ENCODE measurements around the gene HNRNPA2B1. TPM values are rescaled to one million over a fixed set of nuclear protein-coding genes. Genes with fewer than 3 reads are reported as not detected.
A peak's percentile ranks its signal among the peaks of the same experiment; 100 is the strongest.
"Not testable (repeated sequence)": the region's sequence is repeated elsewhere in the genome, so short reads cannot be mapped to it uniquely, and the experiment has no call there.

The HNRNPA2B1 gene
- total RNA-seq, 1 experiment from 2014 or later, result 272 TPM

DNA sequence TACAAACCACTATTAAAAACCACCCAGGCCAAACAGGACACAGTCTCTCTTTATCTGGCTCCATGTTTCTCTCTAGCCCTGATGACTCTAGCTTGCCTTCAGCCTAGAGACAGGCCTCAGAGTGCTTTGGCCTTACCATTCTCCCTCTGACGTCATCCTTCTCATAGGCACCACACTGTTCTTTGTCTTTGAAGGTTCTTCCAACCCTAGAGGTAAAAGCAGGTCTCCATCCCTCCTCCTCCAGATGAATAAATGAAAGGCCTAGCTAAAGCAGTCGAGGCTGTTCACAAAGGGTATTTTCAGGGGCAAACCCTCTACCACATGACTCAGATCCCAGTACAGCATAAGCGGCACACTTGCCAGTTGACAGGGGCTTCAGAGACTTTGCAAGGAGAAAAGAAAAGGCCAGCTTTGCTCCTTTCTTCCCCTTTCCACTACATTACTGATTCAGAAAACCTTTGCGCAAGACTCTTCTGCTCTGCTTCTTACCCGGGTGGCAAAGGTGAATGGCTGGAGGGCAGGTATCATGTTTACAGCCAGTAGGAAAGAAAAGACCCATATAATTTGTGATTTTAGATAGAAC is 33.8 kb downstream of the HNRNPA2B1 start:
- peak; percentile 35 for DNase-seq (ENCODE audit: low spot score)

GRCh38 chr7:26165950-26166683 is 34.4 kb downstream of the HNRNPA2B1 start:
- peak; percentile 39 for DNase-seq (ENCODE audit: low spot score)

GRCh38 chr7:26163804-26164203 is 36.7 kb downstream of the HNRNPA2B1 start:
- DNase-seq (ENCODE audit: low spot score), result not testable (repeated sequence)

DNA sequence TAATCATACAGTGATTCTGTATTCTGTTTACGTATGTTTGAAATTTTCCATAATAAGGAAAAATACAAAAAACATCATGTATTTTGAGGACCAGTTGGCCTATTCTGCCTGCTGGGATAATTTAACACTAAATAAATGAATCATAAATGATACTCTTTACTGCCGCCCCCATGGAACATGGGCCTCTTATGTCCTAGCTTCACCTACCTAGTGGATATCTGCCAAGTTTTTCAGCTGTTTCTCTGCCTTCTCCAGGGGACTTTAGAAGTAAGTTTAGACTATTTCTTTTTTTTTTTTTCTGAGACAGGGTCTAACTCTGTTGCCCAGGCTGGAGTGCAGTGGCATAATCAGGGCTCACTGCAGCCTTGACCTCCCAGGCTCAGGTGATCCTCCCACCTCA is 38.1 kb downstream of the HNRNPA2B1 start:
- DNase-seq (ENCODE audit: low spot score), result no peak

- no peak for DNase-seq (ENCODE audit: low spot score)
Measured at GRCh38 chr7:26160896-26161295, 39.6 kb downstream of the HNRNPA2B1 start.

GRCh38 chr7:26159243-26159642 is 41.3 kb downstream of the HNRNPA2B1 start:
- peak; percentile 70 for DNase-seq (ENCODE audit: low spot score)

DNA sequence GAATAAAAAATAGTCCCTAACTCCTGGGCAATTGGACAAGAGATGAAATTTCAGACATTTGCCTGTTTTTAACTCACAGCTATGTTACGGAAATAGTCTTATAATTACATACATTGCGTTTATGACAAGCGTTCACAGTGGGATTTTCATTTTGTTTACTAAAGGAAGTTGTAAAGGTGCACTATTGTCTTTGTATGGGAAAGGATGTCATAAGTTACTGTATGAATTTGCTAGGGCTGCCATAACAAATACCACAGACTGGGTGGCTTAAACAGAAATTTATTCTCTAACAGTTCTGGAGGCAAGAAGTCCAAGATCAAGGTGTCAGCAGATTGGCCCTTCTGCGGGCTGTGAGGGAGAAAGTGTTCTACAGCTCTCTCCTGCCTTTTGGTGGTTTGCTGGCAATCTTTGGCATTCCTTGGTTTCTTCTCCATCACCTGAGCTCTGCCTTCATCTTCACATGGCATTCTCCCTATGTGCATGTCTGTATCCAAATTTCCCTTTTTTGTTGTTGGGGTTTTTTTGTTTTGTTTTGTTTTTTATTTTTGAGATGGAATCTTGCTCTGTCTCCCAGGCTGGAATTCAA is 42.9 kb downstream of the HNRNPA2B1 start:
- peak; percentile 63 for DNase-seq (ENCODE audit: low spot score)

DNA sequence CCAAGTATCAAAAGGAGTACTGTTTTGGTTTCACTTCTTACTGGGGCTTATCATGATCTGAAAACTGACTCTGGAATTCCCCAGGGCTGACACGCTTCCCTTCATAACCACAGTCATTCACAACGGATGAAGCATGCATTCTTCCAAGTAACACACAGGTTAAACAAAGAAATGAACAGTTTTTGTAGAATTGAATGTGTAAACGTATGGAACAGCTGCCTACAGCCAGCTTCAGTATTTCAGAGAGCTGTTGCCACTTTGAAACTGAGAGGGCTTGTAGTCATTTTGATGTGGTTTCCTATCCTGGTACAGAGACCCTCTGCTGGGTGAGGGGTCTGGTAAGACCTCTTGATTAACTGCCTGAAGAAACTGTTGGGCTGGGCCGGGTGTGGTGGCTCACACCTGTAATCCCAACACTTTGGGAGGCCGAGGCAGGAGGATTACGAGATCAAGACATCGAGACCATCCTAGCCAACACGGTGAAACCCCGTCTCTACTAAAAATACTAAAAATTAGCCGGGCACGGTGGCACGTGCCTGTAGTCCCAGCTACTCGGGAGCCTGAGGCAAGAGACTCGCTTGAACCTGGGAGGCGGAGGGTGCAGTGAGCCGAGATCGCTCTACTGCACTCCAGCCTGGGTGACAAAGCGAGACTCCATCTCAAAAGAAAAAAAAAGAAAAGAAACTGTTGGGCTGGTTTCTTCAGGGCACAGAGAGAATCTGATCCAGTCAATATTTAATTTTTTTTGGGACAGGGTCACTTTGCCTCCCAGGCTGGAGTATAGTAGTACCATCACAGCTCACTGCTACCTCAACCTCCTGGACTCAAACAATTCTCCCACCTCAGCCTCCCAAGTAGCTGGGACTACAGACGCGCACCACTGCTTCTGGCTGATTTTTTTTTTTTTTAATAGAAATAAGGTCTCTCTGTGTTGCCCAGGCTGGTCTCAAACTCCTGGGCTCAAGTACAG is 43.8 kb downstream of the HNRNPA2B1 start:
- peak; percentile 86 for DNase-seq (ENCODE audit: low spot score)

DNA sequence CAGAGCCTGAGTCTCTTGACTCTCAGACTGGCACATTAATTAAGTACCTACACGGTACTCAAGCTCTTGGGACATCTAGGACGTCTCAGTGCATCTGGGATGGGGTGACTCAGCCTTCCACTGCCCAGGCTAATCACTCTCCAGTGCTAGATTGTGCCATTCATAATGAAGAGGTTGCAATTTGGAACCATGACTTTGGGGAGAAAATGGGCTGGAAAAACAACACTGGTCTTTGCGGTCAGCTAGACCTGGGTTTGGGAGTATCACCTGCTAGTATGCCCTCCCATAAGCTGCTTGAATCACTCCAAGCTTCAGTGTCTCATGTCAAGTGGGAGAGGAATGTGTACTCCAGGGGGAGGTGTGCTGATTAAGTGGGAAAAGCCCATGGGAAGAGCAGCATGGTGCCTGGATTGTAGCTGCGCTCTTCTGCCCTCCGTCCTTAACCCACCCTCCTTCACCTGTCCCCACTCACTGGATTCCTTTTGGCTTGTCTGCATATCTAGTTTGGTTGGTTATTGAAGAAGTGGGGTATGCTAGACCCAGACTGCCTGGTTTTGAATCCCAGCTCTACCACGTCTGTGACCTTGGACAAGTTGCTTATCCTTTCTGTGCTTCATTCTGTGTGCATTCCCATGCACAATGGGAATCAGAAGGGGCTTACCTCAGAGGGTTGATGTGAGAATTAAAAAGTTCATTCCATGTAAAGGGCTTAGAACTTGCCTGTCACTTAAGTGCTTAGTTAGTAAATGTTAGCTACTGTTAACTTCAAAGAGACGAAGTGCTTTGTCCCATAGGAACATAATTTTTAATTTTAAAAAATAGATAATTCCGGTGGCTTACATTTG is 44.8 kb downstream of the HNRNPA2B1 start:
- peak; percentile 71 for DNase-seq (ENCODE audit: low spot score)

DNA sequence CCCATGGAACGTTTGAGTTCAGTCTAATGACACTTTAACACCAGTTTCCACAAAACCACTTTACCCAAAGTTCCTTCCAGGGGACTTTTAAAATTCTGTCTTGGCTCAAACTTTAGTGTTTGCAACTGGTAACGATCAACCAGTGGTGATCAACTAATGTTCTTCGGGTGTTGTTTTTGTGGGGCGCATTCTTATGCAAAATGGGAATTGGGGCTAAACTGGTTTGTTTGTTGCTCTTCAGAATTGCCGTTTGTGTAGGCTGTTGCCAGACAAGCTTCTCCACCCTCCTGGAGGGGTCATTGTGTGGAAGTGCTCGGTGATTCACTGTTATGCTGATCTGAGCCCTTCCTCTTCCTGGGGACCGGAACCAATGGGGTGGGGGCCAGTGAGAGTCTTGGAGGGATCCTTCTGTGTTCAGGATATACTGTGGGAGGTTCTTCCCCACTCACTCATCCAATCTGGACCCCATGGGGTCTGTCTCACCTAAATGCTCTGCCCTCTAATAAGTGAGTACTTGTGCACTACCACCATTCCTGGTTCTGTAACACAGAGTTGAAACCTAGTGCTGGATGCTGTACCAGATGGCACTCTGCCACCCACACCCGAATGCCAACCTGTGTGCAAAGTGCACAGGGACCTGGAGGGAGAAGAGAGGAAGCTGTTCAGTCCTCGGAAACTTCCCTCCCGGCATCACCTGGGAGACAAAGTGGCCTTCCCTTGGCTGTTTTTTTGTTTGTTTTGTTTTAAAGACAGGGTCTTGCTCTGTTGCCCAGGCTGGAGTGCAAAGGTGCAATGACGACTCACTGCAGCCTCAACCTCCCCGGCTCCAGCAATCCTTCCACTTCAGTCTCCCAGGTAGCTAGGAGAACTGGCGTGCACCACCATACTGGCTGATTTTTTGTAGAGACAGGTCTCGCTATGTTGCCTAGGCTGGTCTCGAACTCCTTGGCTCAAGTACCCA is 46.4 kb downstream of the HNRNPA2B1 start:
- DNase-seq (ENCODE audit: low spot score), result peak; percentile 86

DNA sequence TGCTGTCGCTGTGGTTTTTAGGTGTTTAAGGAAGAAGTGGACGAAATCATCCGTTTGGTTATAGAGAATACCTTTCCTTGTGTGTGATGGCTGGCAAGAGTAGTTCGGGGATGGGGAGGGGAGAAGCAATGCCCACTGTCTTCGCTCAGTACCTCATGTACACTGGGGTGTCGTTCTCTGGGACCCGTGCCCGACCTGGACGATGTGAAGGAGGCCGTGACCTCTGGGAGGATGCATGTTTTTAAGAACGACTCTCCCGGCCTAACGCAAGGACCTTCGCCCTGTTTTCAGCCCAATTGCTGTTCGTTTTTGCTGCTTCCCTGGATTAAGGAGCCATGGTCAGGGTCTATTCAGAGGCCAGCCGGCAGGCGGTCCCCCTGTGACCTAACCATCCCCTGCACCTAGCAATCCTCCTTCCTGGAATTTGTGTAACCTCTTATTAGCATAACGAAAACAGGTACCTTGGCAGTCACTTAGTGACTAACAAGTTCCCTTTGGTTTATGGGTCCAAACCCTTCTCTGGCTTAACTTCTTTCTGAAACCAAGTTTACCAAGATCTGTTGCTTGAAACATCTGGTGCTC is 47.2 kb downstream of the HNRNPA2B1 start:
- peak; percentile 77 for DNase-seq (ENCODE audit: low spot score)

- peak; percentile 49 for DNase-seq (ENCODE audit: low spot score)
Measured at GRCh38 chr7:26152782-26153240, 47.7 kb downstream of the HNRNPA2B1 start.

DNA sequence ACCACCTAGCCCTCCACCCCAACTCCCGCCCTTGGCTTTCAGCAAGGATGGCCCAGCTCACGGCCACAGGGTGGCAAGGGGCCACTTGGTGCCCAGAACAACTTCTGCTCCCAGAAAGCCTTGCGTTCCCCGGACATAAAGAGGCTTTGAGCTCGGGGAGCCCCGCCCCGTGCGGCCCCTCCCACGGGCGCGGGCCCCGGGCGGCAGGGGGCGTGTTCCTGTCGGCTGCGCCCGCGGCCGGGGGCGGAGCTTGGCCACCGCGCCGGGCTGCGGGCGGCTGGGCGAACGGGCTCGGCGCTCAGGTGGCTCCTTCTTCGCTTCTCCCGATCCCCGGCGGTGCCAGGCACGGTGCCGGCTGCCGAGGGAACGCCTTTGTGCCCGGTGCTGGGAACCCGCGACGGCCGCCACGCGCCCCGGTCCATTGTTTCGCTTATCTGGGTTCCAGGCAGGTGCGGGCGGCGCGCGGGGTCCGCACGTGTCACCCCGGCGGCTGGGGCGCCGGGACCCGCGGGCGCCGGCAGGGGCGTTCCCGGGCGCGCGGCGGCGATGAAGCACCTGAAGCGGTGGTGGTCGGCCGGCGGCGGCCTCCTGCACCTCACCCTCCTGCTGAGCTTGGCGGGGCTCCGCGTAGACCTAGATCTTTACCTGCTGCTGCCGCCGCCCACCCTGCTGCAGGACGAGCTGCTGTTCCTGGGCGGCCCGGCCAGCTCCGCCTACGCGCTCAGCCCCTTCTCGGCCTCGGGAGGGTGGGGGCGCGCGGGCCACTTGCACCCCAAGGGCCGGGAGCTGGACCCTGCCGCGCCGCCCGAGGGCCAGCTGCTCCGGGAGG is 48.4 kb downstream of the HNRNPA2B1 start, which contains the start of gene NFE2L3:
TSS of gene NFE2L3 (plus strand) at position 246 of the 829 bp plus-strand sequence. CDS start at position 547, 301 bp downstream.
- peak; percentile 93 for DNase-seq (ENCODE audit: low spot score)

DNA sequence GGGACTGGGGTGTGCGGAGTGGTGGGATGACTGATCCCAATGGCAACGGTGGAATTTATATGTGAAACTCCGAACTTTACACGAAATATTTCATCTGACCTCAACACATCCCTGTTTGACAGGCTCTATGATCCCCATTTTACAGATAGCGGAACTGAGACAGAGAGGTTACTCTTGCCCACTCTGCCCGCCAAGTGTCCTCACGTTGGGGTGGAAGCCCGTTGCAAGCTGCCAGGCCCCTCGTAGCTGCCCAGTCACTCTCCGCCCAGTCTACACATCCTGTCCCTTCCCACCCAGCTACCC is 48.9 kb downstream of the HNRNPA2B1 start:
- DNase-seq (ENCODE audit: low spot score), result no peak

GRCh38 chr7:26151096-26151495 is 49.5 kb downstream of the HNRNPA2B1 start:
- DNase-seq (ENCODE audit: low spot score), result no peak

DNA sequence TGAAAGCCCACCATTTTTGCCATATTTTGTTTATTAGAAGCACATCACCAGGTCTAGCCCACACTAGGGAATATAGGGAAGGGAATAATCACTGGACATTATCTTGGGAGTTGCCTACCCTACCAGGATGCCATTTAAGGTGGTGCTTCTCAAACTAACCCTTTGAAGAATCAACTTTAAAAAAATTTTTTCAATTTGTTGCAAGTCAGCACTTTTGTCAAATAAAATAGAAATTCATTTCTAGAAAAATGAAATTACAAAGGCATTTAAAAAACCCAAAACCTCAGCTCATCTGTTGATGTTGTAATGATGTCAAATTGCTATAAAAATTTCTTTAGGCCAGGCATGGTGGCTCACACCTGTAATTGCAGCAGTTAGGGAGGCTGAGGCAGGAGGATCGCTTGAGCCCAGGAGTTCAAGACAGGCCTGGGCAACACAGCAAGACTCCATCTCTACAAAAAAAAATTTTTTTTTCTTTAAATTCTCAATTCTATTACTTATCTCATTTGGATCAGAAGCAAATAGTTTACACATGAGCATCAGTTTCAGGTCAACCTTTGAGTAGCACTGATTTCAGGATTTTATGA is 51.1 kb downstream of the HNRNPA2B1 start:
- no peak for DNase-seq (ENCODE audit: low spot score)

DNA sequence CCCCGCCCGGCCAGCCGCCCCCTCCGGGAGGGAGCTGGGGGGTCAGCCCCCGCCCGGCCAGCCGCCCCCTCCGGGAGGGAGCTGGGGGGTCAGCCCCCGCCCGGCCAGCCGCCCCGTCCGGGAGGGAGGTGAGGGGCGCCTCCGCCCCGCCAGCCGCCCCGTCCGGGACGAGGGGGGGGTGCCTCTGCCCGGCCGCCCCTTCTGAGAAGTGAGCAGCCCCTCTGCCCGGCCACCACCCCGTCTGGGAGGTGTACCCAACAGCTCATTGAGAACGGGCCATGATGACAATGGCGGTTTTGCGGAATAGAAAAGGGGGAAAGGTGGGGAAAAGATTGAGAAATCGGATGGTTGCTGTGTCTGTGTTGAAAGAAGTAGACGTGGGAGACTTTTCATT is 52.2 kb downstream of the HNRNPA2B1 start:
- not testable (repeated sequence) for DNase-seq (ENCODE audit: low spot score)
